Mesendoderm (in vitro differentiated cells): Measurements from ENCODE around the gene TXNDC15. TPM values are rescaled to one million over a fixed set of nuclear protein-coding genes. Genes with fewer than 3 reads are reported as not detected.

Experiments
- DNase-seq: peaks from one replicate; pipeline ENCODE4 v3.0.0; 2013
- H2AK5ac ChIP-seq: 2 replicates; pipeline ENCODE4 v1.6.1; 2013; ENCODE audit warnings: low read length, inconsistent platforms
- H2BK120ac ChIP-seq: 2 replicates; pipeline ENCODE4 v1.6.1; 2013; ENCODE audit warnings: low read depth, mild to moderate bottlenecking, low read length, moderate library complexity, mixed read lengths
- H2BK15ac ChIP-seq: replicated peaks from 2 replicates; pipeline ENCODE4 v1.6.1; 2013; ENCODE audit warnings: low read depth, mild to moderate bottlenecking, moderate library complexity
- H2BK5ac ChIP-seq: 2 replicates; pipeline ENCODE4 v1.6.1; 2013; ENCODE audit warnings: low read length, inconsistent platforms
- H3K18ac ChIP-seq: 2 replicates; pipeline ENCODE4 v1.6.1; 2013; ENCODE audit warnings: mild to moderate bottlenecking, low read length, mixed read lengths
- H3K23ac ChIP-seq: one replicate; pipeline ENCODE4 v1.6.1; 2013; ENCODE audit warnings: low read length
- H3K27ac ChIP-seq: 2 replicates; pipeline ENCODE4 v1.5.1; 2013; ENCODE audit warnings: low read depth, mild to moderate bottlenecking, inconsistent platforms, low read length, moderate library complexity
- H3K27me3 ChIP-seq: 2 replicates; pipeline ENCODE4 v1.6.1; 2013; ENCODE audit warnings: low read length, control low read depth, mild to moderate bottlenecking, inconsistent platforms; ENCODE audit not compliant: insufficient read depth, poor library complexity
- H3K36me3 ChIP-seq: 2 replicates; pipeline ENCODE4 v1.6.1; 2013; ENCODE audit warnings: low read length, inconsistent platforms; ENCODE audit not compliant: control insufficient read depth, insufficient read depth
- H3K4ac ChIP-seq: one replicate; pipeline ENCODE4 v1.6.1; 2013; ENCODE audit warnings: low read depth, mild to moderate bottlenecking, low read length, moderate library complexity
- H3K4me1 ChIP-seq: 2 replicates; pipeline ENCODE4 v1.6.1; 2013; ENCODE audit warnings: low read depth, low read length, inconsistent platforms; ENCODE audit not compliant: control insufficient read depth
- H3K4me2 ChIP-seq: 2 replicates; pipeline ENCODE4 v1.6.1; 2013; ENCODE audit warnings: low read length
- H3K4me3 ChIP-seq: 2 replicates; pipeline ENCODE4 v1.5.1; 2013; ENCODE audit warnings: mild to moderate bottlenecking, low read length
- H3K56ac ChIP-seq: one replicate; pipeline ENCODE4 v1.6.1; 2013; ENCODE audit warnings: low read length
- H3K79me1 ChIP-seq: 2 replicates; pipeline ENCODE4 v1.6.1; 2013; ENCODE audit warnings: low read length, inconsistent platforms
- H3K79me2 ChIP-seq: 2 replicates; pipeline ENCODE4 v1.6.1; 2013; ENCODE audit warnings: mild to moderate bottlenecking, low read length; ENCODE audit not compliant: control insufficient read depth, insufficient read depth
- H3K9ac ChIP-seq: 2 replicates; pipeline ENCODE4 v1.6.1; 2013; ENCODE audit warnings: low read length, inconsistent platforms
- H4K5ac ChIP-seq: one replicate; pipeline ENCODE4 v1.6.1; 2013; ENCODE audit warnings: low read length
- H4K8ac ChIP-seq: one replicate; pipeline ENCODE4 v1.6.1; 2013; ENCODE audit warnings: low read depth, mild to moderate bottlenecking, control low read depth, low read length, moderate library complexity
- WGBS: extraction: QIAGEN DNeasy Blood & Tissue Kit; methylation state at CpG from one replicate; pipeline ENCODE4 v1.1.7; 2013; ENCODE audit warnings: low lambda C conversion rate, missing lambda C conversion rate; ENCODE audit not compliant: insufficient coverage; ENCODE audit errors: extremely low coverage; 5-methylcytosine and 5-hydroxymethylcytosine counted together
- polyA plus RNA-seq, 2 experiments: library from polyadenylated mRNA; stranded (reverse); fragments of 200-250 nt; gene quantifications; one replicate each; pipeline ENCODE4 v1.2.3, GENCODE V29; 2013

The TXNDC15 gene, protein sequence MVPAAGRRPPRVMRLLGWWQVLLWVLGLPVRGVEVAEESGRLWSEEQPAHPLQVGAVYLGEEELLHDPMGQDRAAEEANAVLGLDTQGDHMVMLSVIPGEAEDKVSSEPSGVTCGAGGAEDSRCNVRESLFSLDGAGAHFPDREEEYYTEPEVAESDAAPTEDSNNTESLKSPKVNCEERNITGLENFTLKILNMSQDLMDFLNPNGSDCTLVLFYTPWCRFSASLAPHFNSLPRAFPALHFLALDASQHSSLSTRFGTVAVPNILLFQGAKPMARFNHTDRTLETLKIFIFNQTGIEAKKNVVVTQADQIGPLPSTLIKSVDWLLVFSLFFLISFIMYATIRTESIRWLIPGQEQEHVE
- 32.1 TPM for polyA plus RNA-seq (2013, experiment 1 of 2)
- 31.1 TPM for polyA plus RNA-seq (2013, experiment 2 of 2)

DNA sequence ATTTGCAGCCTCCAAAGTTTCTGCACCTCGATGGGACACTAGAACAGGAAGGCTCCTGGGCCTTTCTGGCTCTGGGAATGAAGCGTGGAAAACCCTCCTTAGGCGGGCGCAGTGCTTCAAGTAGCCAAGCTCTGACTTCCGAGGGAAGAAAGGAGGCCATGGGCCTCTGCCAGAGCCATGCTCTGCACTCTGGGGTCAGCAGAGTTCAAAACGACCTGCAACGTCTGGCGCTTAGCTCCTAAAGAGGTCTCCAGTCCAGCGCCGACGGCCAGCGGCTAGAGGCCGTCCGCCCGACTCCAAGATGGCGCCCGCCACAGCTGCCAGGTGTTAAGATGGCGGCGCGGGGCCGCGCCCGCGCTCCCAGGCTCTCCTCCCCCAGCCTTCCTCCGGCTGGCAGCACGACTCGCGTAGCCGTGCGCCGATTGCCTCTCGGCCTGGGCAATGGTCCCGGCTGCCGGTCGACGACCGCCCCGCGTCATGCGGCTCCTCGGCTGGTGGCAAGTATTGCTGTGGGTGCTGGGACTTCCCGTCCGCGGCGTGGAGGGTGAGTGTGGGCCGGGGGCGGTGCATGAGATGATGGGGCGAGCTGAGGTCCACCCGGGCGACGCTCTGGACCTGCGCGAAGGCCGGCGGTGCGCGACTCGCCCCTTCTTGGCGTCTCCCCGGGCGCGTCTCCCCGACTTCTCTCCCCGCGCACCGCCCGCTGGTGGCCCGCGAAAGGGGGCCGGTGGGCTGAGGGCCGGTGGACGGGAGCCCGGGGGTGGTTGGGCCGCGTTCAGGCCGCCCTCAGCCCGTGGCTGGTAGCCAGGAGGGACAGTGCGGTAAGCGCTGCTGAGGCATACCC, at the start of gene TXNDC15:
Gene TXNDC15, plus strand, starts transcription at position 385 of the 844 bp plus-strand sequence. Its CDS starts 57 bp downstream, at position 442.
- H2BK5ac ChIP-seq, result peak within 1 kb of the TSS; percentile 95
- peak within 1 kb of the TSS; percentile 8 for H4K5ac ChIP-seq
- H3K27me3 ChIP-seq, result no peaks in the 10 kb centered on the region
- H3K79me1 ChIP-seq, result no peaks in the 10 kb centered on the region
- no peaks in the 10 kb centered on the region for H3K79me2 ChIP-seq
- H3K4me1 ChIP-seq, result peaks cover 2% of the 10 kb centered on the region
- peak; percentile 93 for DNase-seq
- WGBS, result no CpG with 5 or more reads among the region's 79 CpGs
- H3K27ac ChIP-seq, result peak within 1 kb of the TSS; percentile 72
- peak within 1 kb of the TSS; percentile 99 for H3K23ac ChIP-seq
- H4K8ac ChIP-seq, result peak within 1 kb of the TSS; percentile 96
- H3K36me3 ChIP-seq, result no peaks in the 10 kb centered on the region
- H3K56ac ChIP-seq, result peak within 1 kb of the TSS; percentile 100
- peak within 1 kb of the TSS; percentile 17 for H2BK120ac ChIP-seq
- peak within 1 kb of the TSS; percentile 98 for H3K9ac ChIP-seq
- H3K4ac ChIP-seq, result peak within 1 kb of the TSS; percentile 74
- peak within 1 kb of the TSS; percentile 72 for H3K18ac ChIP-seq
- no peak within 1 kb of the TSS for H2AK5ac ChIP-seq
- H3K4me3 ChIP-seq, result peak within 1 kb of the TSS; percentile 93
- H3K4me2 ChIP-seq, result peak within 1 kb of the TSS; percentile 77
- no peak within 1 kb of the TSS for H2BK15ac ChIP-seq

DNA sequence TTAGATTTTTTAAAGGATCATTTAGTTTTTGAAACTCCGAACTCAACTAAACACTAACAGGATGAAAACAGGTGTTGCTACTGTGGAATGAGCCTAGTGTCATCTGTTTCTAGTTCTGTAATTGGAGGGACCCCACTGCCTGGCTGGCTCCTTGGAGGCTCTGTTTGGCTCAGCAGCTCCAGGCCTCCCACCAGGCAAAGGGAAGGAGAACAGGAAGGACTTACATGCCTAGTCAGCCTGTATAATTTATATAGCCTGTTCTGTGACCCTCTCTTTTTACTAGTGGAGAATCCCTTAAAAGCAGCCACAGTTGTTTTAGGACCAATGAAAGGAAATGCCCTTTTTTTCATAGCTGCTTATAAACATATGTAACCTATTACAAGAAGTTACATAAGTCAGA, 49.5 kb upstream of the TXNDC15 start:
- DNase-seq, result no peak
- no peaks in the 10 kb centered on the region for H3K27me3 ChIP-seq
- H2BK120ac ChIP-seq, result no peak overlapping the region
- H3K79me1 ChIP-seq, result no peaks in the 10 kb centered on the region
- no peak overlapping the region for H4K8ac ChIP-seq
- no peaks in the 10 kb centered on the region for H3K4me1 ChIP-seq
- no peak overlapping the region for H3K4me3 ChIP-seq
- H3K4ac ChIP-seq, result no peak overlapping the region
- no peak overlapping the region for H3K23ac ChIP-seq
- no peak overlapping the region for H3K9ac ChIP-seq
- H3K79me2 ChIP-seq, result no peaks in the 10 kb centered on the region
- no peak overlapping the region for H2BK15ac ChIP-seq
- no peak overlapping the region for H2AK5ac ChIP-seq
- WGBS, result no CpG with 5 or more reads among the region's 1 CpG
- peaks cover 2% of the 10 kb centered on the region for H3K36me3 ChIP-seq
- no peak overlapping the region for H4K5ac ChIP-seq
- no peak overlapping the region for H3K4me2 ChIP-seq
- no peak overlapping the region for H2BK5ac ChIP-seq
- H3K56ac ChIP-seq, result no peak overlapping the region
- H3K18ac ChIP-seq, result no peak overlapping the region
- H3K27ac ChIP-seq, result no peak overlapping the region

DNA sequence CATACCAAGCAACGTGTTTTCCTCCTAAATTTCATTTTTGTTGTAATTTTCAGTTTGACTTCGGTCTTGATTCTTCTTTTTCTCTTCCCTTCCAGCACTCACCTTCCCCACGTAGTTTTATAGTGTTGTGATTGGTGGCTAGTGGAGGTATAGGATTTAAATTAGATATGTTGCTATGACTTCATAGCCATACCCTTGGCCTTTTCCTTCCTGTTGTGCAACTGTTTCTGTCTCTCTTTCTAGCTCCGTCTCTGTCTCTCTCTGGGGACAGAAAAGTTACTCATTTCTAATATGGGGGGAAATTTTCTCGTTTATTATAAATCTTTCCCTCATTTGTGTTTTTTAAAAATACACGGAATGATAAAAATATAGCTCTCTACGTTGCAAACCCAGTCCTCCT, 49.0 kb upstream of the TXNDC15 start:
- WGBS, result no CpG with 5 or more reads among the region's 7 CpGs
- Histone ChIP-seq H2BK15ac (no peak overlapping the region), H3K27ac (no peak overlapping the region), H3K79me1 (no peaks in the 10 kb centered on the region), H3K4me2 (no peak overlapping the region), H3K36me3 (peaks cover 2% of the 10 kb centered on the region), H3K9ac (no peak overlapping the region), H3K18ac (no peak overlapping the region), H3K23ac (no peak overlapping the region), H2BK120ac (no peak overlapping the region), H3K56ac (no peak overlapping the region), H2AK5ac (no peak overlapping the region), H3K27me3 (no peaks in the 10 kb centered on the region), H4K8ac (no peak overlapping the region), H3K4ac (no peak overlapping the region), H3K79me2 (no peaks in the 10 kb centered on the region), H4K5ac (no peak overlapping the region), H3K4me3 (no peak overlapping the region), H3K4me1 (no peaks in the 10 kb centered on the region), H2BK5ac (no peak overlapping the region)
- DNase-seq, result no peak

DNA sequence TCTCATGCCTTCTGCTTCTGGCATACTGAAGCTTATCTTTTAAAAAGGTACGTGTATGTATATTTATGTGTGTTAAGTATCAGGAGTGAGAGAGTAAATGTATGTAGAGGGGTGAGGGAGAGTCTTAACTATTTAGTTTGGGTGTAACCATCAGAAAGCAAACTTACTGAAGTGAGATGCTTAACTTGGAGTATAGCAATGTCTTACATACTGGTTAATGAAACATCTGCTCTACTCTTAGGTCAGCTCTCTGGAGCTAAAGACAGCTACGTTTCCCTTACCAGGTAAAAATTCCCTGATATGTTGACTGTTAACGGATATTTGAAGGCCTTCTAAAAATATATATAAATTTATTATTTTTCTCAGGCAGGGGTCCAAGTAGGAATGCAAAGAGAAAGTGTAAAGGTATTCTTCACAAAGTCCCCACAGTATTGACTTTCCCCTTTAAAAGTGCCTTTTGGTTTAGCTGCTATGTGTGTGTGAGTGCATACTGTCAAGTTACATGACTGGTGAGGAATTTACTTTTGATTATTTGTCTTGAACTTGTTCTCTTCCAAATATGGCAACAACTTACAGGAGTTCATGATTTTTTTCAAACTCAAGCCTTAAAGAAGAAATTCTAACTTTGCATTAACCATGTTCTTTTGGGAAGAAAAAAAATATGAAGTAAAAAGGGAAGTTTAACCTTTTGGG, 40.7 kb upstream of the TXNDC15 start:
- no peak overlapping the region for H4K8ac ChIP-seq
- H3K4me1 ChIP-seq, result no peaks in the 10 kb centered on the region
- H2BK120ac ChIP-seq, result no peak overlapping the region
- 100% methylated on average over 1 of the region's 3 CpGs for WGBS
- H3K9ac ChIP-seq, result no peak overlapping the region
- H3K4me3 ChIP-seq, result no peak overlapping the region
- H3K18ac ChIP-seq, result no peak overlapping the region
- H3K23ac ChIP-seq, result no peak overlapping the region
- no peak for DNase-seq
- H3K36me3 ChIP-seq, result no peaks in the 10 kb centered on the region
- no peak overlapping the region for H3K4ac ChIP-seq
- H2AK5ac ChIP-seq, result no peak overlapping the region
- no peak overlapping the region for H3K27ac ChIP-seq
- H3K4me2 ChIP-seq, result no peak overlapping the region
- no peaks in the 10 kb centered on the region for H3K79me2 ChIP-seq
- H3K56ac ChIP-seq, result no peak overlapping the region
- no peaks in the 10 kb centered on the region for H3K79me1 ChIP-seq
- no peak overlapping the region for H4K5ac ChIP-seq
- H2BK15ac ChIP-seq, result no peak overlapping the region
- no peak overlapping the region for H2BK5ac ChIP-seq
- no peaks in the 10 kb centered on the region for H3K27me3 ChIP-seq

DNA sequence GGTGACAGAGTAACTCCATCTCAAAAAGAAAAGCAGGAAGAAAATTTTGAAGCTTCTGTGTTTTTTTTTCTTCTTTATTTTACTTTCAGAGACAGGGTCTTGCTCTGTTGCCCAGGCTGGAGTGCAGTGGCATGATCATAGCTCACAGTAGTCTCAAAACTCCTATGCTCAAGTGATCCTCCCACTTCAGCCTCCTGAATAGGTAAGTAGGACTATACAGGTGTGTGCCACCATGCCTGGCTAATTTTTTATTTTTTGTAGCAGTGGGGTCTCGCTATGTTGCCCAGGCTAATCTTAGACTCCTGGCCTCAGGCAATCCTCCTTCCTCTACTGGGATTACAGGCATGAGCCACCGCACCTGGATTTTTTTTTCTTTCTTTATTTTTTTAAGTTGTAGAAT, 38.5 kb upstream of the TXNDC15 start:
- no peak overlapping the region for H3K56ac ChIP-seq
- no peaks in the 10 kb centered on the region for H3K27me3 ChIP-seq
- H2BK15ac ChIP-seq, result no peak overlapping the region
- H2AK5ac ChIP-seq, result no peak overlapping the region
- no peaks in the 10 kb centered on the region for H3K79me2 ChIP-seq
- no peaks in the 10 kb centered on the region for H3K4me1 ChIP-seq
- H3K4me2 ChIP-seq, result no peak overlapping the region
- H2BK5ac ChIP-seq, result no peak overlapping the region
- H3K9ac ChIP-seq, result no peak overlapping the region
- no CpG with 5 or more reads among the region's 2 CpGs for WGBS
- H2BK120ac ChIP-seq, result no peak overlapping the region
- H3K18ac ChIP-seq, result no peak overlapping the region
- H3K79me1 ChIP-seq, result no peaks in the 10 kb centered on the region
- no peak overlapping the region for H3K4me3 ChIP-seq
- no peak for DNase-seq
- no peak overlapping the region for H3K4ac ChIP-seq
- no peak overlapping the region for H3K27ac ChIP-seq
- no peak overlapping the region for H3K23ac ChIP-seq
- H3K36me3 ChIP-seq, result peaks cover 3% of the 10 kb centered on the region
- no peak overlapping the region for H4K5ac ChIP-seq
- H4K8ac ChIP-seq, result no peak overlapping the region
